HAP-1 (cell line): Measurements from ENCODE around the gene RXRA.

Source experiments
- DNase-seq, 2 experiments: peaks; one replicate each; pipeline ENCODE4 v3.0.0-alpha.2; 2016 to 2020; ENCODE audit warnings: low spot score in 2 of 2
- H3K27me3 ChIP-seq: fragments of 250-450 bp; sonication (Bioruptor Pico); 2 replicates; pipeline ENCODE4 v1.5.1; 2020; ENCODE audit warnings: low read depth, mild to moderate bottlenecking, moderate library complexity
- H3K36me3 ChIP-seq: fragments of 250-450 bp; sonication (Bioruptor Pico); replicated peaks from 2 replicates; pipeline ENCODE4 v1.5.1; 2020; ENCODE audit warnings: mild to moderate bottlenecking
- H3K4me1 ChIP-seq: fragments of 250-450 bp; sonication (Bioruptor Pico); 2 replicates; pipeline ENCODE4 v1.5.1; 2020; ENCODE audit warnings: mild to moderate bottlenecking
- H3K4me3 ChIP-seq: fragments of 250-450 bp; sonication (Bioruptor Pico); 2 replicates; pipeline ENCODE4 v1.5.1; 2020; ENCODE audit warnings: mild to moderate bottlenecking, moderate library complexity
- H3K9me3 ChIP-seq: fragments of 250-450 bp; sonication (Bioruptor Pico); 2 replicates; pipeline ENCODE4 v1.5.1; 2020; ENCODE audit warnings: mild to moderate bottlenecking, moderate library complexity
- in situ Hi-C: fragments of 300-500 bp; cut with MboI; formaldehyde crosslinking; loops from 3 replicates; pipeline ENCODE4 v1.14.3; 2020; ENCODE audit warnings: low sequenced_read_pairs, inconsistent platforms, mixed read lengths

RXRA gene

GRCh38 chr9:134289241-134289875 lies 36.9 kb upstream of the RXRA start:
- in situ Hi-C loops, result no loop called here
- Histone ChIP-seq H3K36me3 (no peaks in the 10 kb centered on the region), H3K27me3 (no peaks in the 10 kb centered on the region), H3K4me1 (no peaks in the 10 kb centered on the region), H3K4me3 (no peak overlapping the region), H3K9me3 (no peaks in the 10 kb centered on the region)
- no peak for DNase-seq

GRCh38 chr9:134290603-134291451 lies 35.4 kb upstream of the RXRA start:
- H3K36me3 ChIP-seq, result no peaks in the 10 kb centered on the region
- no peaks in the 10 kb centered on the region for H3K27me3 ChIP-seq
- no peaks in the 10 kb centered on the region for H3K4me1 ChIP-seq
- H3K4me3 ChIP-seq, result no peak overlapping the region
- in situ Hi-C loops, result no loop called here
- DNase-seq, result no peak
- H3K9me3 ChIP-seq, result no peaks in the 10 kb centered on the region

- Histone ChIP-seq H3K27me3 (no peaks in the 10 kb centered on the region), H3K36me3 (no peaks in the 10 kb centered on the region), H3K9me3 (no peaks in the 10 kb centered on the region), H3K4me3 (no peak overlapping the region), H3K4me1 (no peaks in the 10 kb centered on the region)
- in situ Hi-C loops, result no loop called here
- no peak for DNase-seq
Observed at GRCh38 chr9:134291452-134291881, 34.8 kb upstream of the RXRA start.

DNA sequence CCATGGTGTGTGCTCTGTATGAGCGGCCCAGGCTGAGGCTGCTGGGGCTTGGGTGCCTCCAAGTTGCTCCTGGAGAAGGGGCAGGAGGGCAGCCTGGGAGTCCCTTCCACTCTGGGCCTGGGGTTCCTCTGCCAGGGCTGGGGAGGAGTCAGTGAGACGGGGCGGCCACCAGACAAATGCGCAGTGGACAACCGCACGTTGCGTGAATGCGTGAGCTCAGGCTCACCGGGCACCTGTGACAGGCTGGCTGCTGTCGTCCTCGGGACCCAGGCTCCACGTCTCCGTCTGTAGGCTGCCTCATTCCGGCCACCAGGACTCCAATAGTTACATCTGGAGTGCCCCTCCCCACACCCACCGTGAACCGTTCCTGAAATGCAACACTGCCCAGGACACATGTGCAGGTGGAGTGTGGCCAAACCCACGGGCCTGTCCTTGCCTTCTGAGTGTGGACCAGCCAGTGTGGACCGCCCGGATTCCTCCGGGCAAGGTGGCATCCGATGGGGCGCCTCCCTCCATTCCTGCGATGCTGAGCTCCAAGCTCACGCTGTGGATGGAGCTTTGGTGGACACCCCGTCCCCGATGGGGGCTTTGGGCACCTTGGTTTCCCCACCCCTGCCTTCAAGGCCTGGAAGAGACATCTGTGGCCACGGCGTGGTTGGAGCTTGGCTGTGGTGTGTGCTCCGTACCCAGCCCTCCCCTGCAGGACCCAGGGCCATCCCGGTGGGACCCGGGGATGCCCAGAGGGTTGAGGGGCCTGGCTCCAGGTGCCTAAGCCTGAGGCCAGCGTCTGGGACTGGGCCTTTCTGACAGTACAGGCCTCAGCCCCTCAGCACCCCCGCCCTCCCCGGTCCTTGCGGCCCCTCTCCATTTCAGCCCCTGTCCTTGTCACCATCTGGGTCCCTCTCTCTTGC lies 34.0 kb upstream of the RXRA start:
- in situ Hi-C loops, result no loop called here
- H3K27me3 ChIP-seq, result no peaks in the 10 kb centered on the region
- DNase-seq, result no peak
- H3K9me3 ChIP-seq, result no peaks in the 10 kb centered on the region
- H3K4me1 ChIP-seq, result no peaks in the 10 kb centered on the region
- H3K36me3 ChIP-seq, result no peaks in the 10 kb centered on the region
- no peak overlapping the region for H3K4me3 ChIP-seq

- Histone ChIP-seq H3K9me3 (no peaks in the 10 kb centered on the region), H3K27me3 (no peaks in the 10 kb centered on the region), H3K4me1 (no peaks in the 10 kb centered on the region), H3K4me3 (no peak overlapping the region), H3K36me3 (no peaks in the 10 kb centered on the region)
- DNase-seq, result no peak
- in situ Hi-C loops, result no loop called here
Observed at GRCh38 chr9:134293031-134293521, 33.2 kb upstream of the RXRA start.

GRCh38 chr9:134293611-134294152 lies 32.6 kb upstream of the RXRA start:
- no peak for DNase-seq
- Histone ChIP-seq H3K4me1 (no peaks in the 10 kb centered on the region), H3K36me3 (no peaks in the 10 kb centered on the region), H3K9me3 (no peaks in the 10 kb centered on the region), H3K4me3 (no peak overlapping the region), H3K27me3 (no peaks in the 10 kb centered on the region)
- in situ Hi-C loops, result no loop called here

- Histone ChIP-seq H3K4me1 (no peaks in the 10 kb centered on the region), H3K4me3 (no peak overlapping the region), H3K36me3 (no peaks in the 10 kb centered on the region), H3K9me3 (no peaks in the 10 kb centered on the region), H3K27me3 (no peaks in the 10 kb centered on the region)
- in situ Hi-C loops, result no loop called here
- no peak for DNase-seq
Observed at GRCh38 chr9:134294153-134295071, 31.8 kb upstream of the RXRA start.

- no peaks in the 10 kb centered on the region for H3K4me1 ChIP-seq
- in situ Hi-C loops, result no loop called here
- H3K27me3 ChIP-seq, result no peaks in the 10 kb centered on the region
Observed at GRCh38 chr9:134295101-134295745, 31.0 kb upstream of the RXRA start.

GRCh38 chr9:134295746-134296250 lies 30.5 kb upstream of the RXRA start:
- Histone ChIP-seq H3K36me3 (no peaks in the 10 kb centered on the region), H3K4me1 (no peaks in the 10 kb centered on the region), H3K27me3 (no peaks in the 10 kb centered on the region), H3K9me3 (no peaks in the 10 kb centered on the region), H3K4me3 (no peak overlapping the region)
- no peak for DNase-seq
- in situ Hi-C loops, result no loop called here

More at GRCh38 chr9:134295101-134295745, 31.0 kb upstream of the RXRA start:
- H3K9me3 ChIP-seq, result no peaks in the 10 kb centered on the region
- H3K4me3 ChIP-seq, result no peak overlapping the region
- no peak for DNase-seq
- H3K36me3 ChIP-seq, result no peaks in the 10 kb centered on the region

DNA sequence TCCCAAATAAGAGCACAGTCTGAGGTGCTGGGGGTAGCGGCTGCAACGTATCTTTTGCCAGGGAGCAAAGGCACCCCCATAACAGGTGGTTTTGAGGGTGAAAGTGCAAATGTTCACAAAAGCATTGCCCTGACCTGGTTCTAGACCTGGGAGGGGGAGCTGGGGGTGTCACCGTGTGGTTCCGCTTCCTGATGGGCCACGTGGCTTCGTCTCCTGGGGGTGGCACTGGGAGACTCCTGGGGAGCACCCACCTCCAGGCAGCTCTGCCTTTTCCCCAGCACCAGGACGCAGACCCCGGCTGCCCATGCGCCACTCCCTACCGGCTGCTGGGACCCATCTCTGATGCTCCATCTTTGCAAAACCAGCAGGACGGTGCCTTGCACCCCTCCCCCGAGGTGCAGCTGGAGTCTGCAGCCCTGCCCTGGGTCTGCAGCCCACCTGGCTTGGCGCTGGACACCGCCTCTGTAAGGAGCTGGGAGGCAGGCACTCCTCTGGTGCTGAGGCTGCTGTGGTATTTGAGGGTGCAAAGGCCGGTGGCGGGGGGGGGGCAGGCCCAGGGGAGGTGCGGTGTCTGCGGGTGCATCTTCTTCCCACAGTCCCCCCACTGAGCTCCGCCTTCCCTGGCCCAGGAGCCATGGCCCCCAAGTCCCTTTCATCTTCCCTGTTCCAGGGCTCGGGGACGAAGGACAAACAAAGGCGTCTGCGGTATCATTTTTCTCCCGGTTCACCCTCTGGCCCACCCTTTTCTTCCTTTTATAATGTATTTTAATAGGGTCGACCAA lies 29.8 kb upstream of the RXRA start:
- DNase-seq, result no peak
- Histone ChIP-seq H3K9me3 (no peaks in the 10 kb centered on the region), H3K4me3 (no peak overlapping the region), H3K27me3 (no peaks in the 10 kb centered on the region), H3K36me3 (no peaks in the 10 kb centered on the region), H3K4me1 (no peaks in the 10 kb centered on the region)
- in situ Hi-C loops, result no loop called here

DNA sequence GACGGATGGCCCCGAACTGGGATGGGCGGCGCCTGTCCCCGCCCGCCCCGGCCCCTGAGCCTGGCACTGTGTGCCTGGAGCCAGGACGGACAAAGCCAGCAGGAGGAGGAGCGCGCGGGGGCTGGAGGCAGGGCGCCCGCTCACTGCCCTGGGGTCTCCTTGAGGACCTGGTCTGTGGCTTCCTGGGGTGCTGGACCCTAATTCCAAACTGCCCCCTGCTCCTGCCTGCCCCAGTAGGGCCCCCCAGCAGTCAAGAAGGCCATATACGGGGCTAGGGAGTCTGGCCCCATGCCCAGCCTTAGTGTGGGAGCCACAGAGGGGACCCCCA lies 29.2 kb upstream of the RXRA start:
- no peak for DNase-seq
- Histone ChIP-seq H3K9me3 (no peaks in the 10 kb centered on the region), H3K27me3 (no peaks in the 10 kb centered on the region), H3K4me1 (no peaks in the 10 kb centered on the region), H3K4me3 (no peak overlapping the region), H3K36me3 (no peaks in the 10 kb centered on the region)
- in situ Hi-C loops, result no loop called here

- in situ Hi-C loops, result no loop called here
- Histone ChIP-seq H3K4me3 (no peak overlapping the region), H3K4me1 (no peaks in the 10 kb centered on the region), H3K9me3 (no peaks in the 10 kb centered on the region), H3K27me3 (no peaks in the 10 kb centered on the region), H3K36me3 (no peaks in the 10 kb centered on the region)
- no peak for DNase-seq
Observed at GRCh38 chr9:134297576-134297975, 28.7 kb upstream of the RXRA start.
